ENCODE data around the gene TCIRG1.

Gene TCIRG1

GRCh38 chr11:68006606-68007166, 32.1 kb upstream of the TCIRG1 start:
- no peak for DNase-seq (ENCODE audit: low spot score)

- DNase-seq (ENCODE audit: low spot score): no peak
Observed at GRCh38 chr11:68007498-68008380, 31.1 kb upstream of the TCIRG1 start.

GRCh38 chr11:68008381-68009337, 30.2 kb upstream of the TCIRG1 start:
- DNase-seq (ENCODE audit: low spot score): no peak

GRCh38 chr11:68009391-68010089, 29.3 kb upstream of the TCIRG1 start:
- no peak for DNase-seq (ENCODE audit: low spot score)

GRCh38 chr11:68010090-68011041, 28.5 kb upstream of the TCIRG1 start, which contains the start of gene ALDH3B1:
TSS of gene ALDH3B1 (plus strand) at chr11:68010327. CDS start at chr11:68015298, 4,971 bp downstream.
- DNase-seq (ENCODE audit: low spot score): peak; percentile 85

- no peak for DNase-seq (ENCODE audit: low spot score)
Observed at GRCh38 chr11:68011051-68011943, 27.5 kb upstream of the TCIRG1 start.

GRCh38 chr11:68012044-68012842, 26.6 kb upstream of the TCIRG1 start:
- no peak for DNase-seq (ENCODE audit: low spot score)

- peak; percentile 97 for DNase-seq (ENCODE audit: low spot score)
Observed at GRCh38 chr11:68012843-68013610, 25.8 kb upstream of the TCIRG1 start.

GRCh38 chr11:68013611-68014156, 25.1 kb upstream of the TCIRG1 start:
- DNase-seq (ENCODE audit: low spot score): no peak

- peak; percentile 90 for DNase-seq (ENCODE audit: low spot score)
Observed at GRCh38 chr11:68014157-68014946, 24.5 kb upstream of the TCIRG1 start.

- DNase-seq (ENCODE audit: low spot score): no peak
Observed at GRCh38 chr11:68014947-68015447, 23.8 kb upstream of the TCIRG1 start.

- no peak for DNase-seq (ENCODE audit: low spot score)
Observed at GRCh38 chr11:68015467-68015866, 23.4 kb upstream of the TCIRG1 start.

GRCh38 chr11:68016161-68016903, 22.5 kb upstream of the TCIRG1 start:
- no peak for DNase-seq (ENCODE audit: low spot score)

- peak; percentile 65 for DNase-seq (ENCODE audit: low spot score)
Observed at GRCh38 chr11:68016904-68017817, 21.7 kb upstream of the TCIRG1 start.

All from SW480 (cell line).